NCI-H2029 treated with DMSO at 0.1 percent for 48 hours (cell line): ENCODE measurements around the gene CHCHD6.

Experiments used
- DNase-seq: peaks from one replicate; lab custom pipeline; 2025; lab: John Stamatoyannopoulos, UW

Gene CHCHD6

DNA sequence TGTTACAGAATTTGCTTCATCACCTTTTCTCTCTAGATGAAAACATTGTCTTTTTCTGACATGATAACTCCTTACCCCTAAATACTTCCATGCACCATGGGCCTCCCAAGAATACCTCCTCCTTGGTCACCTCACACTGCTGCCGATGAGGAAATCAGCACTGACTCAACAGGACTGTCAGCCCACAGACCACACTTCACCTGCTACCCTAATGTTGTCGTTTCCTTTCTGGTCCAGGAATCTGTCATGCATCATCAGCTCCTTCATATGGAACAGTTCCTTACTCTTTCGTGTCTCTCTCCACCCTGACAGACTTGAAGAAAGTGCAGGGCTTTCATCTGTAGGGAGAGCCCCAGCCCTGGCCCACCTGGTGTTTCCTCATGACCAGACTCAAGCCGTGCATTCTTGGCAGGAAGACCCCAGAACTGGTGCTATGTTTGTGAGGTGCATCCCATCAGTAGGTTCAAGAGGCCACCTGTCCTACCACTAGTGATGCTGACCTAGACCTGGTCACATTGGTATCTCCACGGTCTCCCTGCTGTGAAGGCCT, 237.8 kb downstream of the CHCHD6 start:
- no peak for DNase-seq

DNA sequence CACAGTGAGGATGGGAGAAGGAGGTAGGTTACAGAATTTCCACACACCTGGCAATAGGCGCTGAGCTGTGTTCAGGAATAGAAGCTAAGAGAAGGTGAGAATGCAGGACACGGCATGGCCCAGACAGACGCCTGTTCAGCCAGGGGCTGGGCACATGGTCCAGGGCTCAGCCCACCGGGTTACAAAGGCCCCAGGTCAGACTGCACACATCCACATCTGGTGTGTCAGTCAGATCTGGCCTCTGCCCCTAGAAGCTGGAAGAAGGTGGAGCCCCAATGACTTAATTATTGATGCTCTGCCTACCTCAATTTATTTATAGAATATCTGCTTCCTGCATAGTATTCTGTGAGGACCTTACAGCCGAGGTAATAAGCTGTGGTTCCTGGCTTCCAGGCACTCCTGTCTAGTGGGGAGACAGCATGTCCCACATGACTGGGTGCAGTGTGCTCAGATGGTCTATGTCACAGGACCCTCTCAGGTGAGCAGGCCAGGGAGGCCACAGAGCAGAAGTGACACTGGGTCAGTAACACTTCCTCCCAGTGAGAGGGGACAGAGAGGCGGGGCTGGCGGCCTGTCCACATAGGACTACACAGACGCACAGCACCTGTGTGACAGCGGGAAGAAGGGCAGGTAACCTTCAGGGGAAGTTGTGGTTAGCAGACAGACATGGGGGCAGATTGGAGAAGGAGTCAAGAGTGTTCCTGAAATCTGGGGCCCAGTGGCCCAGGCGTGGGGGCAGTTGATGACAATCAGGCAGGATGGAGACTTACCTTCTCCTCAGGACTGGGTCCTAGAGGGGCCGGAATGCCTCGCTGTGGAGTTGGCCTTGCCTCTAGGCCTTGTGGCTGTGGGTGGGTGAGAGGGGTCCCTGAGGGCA, 240.3 kb downstream of the CHCHD6 start:
- DNase-seq = no peak

- DNase-seq = no peak
These were observed 241.2 kb downstream of the CHCHD6 start for GRCh38 chr3:126945171-126945721.

GRCh38 chr3:126945891-126946290, 241.9 kb downstream of the CHCHD6 start:
- DNase-seq = no peak

GRCh38 chr3:126946405-126946804, 242.4 kb downstream of the CHCHD6 start:
- DNase-seq = no peak

DNA sequence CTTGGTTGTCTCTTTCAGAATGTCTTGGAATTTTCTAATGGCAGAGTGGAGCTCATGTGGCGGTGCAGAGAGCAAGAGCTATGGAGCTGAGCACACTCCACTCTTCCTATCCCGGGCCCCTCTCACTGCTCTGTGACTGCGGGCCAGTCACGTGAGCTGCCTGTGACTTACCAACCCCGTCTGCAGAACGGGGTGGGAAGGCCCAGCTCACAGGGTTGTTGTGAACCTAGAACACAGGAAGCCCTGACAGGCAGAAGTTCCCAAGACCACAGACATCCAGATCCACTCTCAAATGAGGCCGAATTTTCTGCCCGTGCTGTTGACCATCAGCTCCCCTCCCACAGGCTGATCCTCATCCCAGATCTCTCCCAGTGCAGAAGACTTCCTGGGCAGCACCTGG, 243.4 kb downstream of the CHCHD6 start:
- no peak for DNase-seq

DNA sequence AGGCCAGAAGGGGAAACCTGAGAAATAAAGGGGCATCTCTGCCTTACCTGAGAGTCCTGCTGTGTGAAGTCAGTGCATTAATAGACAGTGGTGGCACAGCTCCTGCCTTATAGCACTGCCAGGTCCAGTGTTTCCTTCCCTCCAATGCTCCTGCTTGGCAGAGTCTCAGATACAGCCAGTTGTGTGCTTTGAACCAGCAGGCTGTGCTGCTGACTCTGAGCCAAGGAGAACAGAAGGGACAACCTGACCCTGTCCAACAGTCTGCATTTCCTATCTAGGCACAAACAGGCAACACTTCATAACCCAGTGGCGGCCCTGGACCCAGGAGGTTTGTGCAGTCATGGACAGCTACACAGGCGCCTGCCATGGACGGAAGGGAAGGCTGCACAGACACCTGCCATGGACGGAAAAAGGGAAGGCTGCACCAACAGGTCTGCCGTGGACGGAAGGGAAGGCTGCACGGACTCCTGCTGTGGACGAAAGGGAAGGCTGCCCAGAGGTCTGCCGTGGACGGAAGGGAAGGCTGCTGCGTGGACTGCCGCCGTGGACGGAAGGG, 245.0 kb downstream of the CHCHD6 start:
- no peak for DNase-seq

DNA sequence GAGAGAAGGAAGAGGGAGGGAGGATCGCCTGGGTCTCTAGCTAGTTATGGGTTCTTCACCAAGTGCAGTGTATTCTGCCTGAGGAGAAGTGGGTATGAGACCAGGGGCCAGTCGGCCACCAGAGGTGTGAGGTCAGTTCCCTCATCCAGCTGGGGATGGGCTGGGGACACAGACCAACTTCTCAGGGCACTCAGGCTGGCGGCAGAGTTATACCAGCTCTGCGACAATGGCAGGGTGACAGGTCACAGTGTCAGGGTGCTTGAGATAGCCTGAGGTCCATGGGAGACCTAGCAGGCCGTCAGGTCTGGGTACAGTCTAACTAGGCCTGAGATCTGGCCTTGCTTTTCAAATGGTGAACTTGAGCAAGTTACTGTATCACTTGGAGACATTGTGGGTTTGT, 247.5 kb downstream of the CHCHD6 start:
- no peak for DNase-seq

DNA sequence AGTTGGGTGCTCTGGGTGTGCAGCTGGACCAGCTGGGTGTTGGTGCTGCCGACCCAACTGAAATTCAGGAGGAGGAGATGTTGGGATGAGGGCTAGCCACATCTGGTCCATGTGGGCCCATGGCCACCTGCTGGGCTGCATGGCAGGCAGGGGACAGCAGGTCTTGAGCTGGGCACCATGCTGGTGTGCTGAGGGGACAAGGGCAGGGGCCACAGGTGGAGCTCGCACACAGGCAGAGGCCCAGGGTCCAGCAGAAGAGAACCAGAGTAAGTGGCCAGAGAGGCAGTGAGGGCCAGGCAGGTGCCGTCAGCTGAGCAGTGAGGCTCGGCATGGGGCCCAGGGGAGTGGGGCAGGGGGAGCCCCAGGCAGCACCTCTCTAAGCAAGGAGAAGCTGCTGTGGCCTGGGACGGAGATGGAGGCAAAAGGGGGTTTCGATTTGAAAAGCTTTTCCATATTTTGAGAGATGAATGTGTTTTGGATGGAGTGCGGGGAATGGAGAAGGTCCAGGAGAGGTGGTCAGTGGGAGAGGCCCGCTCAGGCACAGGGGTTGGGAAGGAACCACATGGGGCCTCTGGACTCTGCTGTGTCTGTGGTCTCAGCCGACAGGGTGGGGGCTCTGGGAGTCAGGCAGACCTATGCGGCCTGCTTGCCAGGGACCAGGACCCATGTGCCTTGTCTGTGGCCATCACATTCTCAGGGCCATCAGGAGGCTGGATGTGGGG, 248.4 kb downstream of the CHCHD6 start:
- no peak for DNase-seq

GRCh38 chr3:126952983-126953660, 249.1 kb downstream of the CHCHD6 start:
- DNase-seq = no peak

- no peak for DNase-seq
These were observed 250.3 kb downstream of the CHCHD6 start for GRCh38 chr3:126954141-126954842.

GRCh38 chr3:126955004-126955790, 251.2 kb downstream of the CHCHD6 start:
- no peak for DNase-seq

DNA sequence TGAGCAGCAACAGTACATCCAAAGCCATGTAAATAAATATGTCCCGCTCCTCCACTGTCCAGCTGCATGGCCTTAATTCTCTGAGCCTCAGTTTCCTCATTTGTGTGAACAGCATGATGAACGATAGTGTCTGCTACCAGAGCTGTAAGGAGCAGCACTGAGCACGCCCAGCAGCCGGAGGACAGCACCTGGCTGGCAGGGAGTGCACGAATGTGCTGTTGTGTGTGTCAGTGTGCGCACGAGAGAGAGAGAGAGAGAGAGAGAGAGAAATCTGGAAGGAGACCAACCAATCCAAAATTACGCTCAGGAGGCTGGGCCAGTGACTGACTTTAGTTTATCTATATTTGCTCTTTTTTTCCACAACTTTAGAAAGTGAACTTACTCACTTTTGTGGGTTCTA, 252.3 kb downstream of the CHCHD6 start:
- no peak for DNase-seq

- DNase-seq = no peak
These were observed 253.0 kb downstream of the CHCHD6 start for GRCh38 chr3:126956866-126957650.

- no peak for DNase-seq
These were observed 254.0 kb downstream of the CHCHD6 start for GRCh38 chr3:126957776-126958637.

DNA sequence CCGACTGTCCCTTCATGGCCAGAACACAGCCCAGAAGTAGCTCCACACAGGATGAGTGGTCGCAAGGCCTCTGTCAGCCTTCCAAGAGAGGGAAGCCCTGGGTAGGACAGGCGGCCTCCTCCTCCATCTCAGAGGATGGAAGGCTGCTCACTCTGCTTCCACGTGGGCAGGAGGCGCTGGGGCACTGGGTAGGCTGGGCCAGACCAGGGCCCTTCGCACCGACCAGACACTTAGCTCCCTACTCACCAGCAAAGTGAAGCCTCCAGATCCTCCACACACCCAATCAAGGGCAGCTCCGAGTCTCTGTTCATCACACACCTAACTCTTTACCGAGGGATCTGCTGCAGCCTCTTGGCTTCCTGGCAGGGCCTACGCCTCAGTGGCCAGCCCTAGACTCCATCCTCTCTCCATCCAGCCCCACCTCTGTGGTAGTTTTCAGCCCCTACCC, 254.6 kb downstream of the CHCHD6 start:
- no peak for DNase-seq

GRCh38 chr3:126959136-126959920, 255.3 kb downstream of the CHCHD6 start:
- DNase-seq = no peak
